GM19463 (cell line): ENCODE measurements around the gene FTO.

Source experiments
- ATAC-seq: cut with Tn5 transposase; IDR thresholded peaks from one replicate; pipeline ENCODE4 v1.9.1; 2021; ENCODE audit warnings: mild to moderate bottlenecking, moderate library complexity; ENCODE audit not compliant: unreplicated experiment

Gene FTO

DNA sequence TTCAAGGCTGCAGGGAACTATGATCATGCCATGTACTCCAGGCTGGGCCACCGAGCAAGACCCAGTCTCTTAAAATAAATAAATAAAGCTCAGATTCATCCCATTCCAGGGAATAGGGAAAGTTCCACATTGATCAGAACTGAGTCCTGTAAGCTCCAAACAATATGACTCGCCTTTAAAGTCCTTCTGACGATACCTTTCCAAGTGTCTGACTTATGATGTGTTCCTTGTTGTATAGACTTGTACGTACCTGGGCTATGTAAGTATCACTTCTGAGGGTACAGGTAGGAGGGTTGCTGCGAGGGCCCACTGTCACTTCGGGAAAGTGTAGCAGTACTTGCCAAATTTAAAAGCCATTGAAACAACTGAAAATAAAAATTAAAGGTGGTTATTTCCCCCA is 329.8 kb downstream of the FTO start:
- ATAC-seq = no peak

DNA sequence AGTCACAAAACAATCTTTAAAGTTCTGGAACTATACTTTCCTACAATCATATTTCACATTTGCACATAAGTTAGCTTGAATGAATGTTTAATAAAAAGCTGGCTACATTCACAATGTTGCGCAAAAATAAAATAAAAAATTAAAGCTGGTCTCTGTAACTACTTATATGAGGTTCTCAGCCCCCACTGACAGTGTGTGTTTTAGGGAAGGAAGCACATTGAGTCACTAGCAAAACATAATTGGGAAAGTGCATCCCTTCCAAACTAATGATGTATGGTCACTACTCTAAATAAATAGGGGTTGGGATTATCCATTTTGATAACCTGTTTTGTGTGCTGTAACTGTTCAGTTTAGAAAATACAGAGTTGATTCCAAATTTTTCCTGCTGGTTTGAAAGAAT is 330.7 kb downstream of the FTO start:
- no peak for ATAC-seq

DNA sequence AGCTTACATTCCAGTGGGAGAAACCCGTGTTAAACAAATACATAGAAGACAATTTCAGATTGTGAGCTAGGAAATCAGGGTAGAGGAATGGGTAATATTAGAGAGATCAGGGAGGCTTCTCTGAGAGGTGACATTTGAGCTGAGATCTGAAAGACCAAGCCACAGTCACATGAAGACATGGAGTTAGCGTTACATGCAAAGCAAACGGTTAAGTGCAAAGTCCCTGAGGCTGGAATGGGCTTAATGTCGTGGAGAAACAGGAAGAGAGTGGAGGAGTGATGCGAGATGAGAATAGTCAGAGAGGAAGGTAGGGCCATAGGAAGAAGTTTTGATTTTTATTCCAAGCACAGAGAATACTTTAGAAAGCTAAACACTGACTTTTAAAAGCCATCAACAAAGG is 336.5 kb downstream of the FTO start:
- no peak for ATAC-seq

DNA sequence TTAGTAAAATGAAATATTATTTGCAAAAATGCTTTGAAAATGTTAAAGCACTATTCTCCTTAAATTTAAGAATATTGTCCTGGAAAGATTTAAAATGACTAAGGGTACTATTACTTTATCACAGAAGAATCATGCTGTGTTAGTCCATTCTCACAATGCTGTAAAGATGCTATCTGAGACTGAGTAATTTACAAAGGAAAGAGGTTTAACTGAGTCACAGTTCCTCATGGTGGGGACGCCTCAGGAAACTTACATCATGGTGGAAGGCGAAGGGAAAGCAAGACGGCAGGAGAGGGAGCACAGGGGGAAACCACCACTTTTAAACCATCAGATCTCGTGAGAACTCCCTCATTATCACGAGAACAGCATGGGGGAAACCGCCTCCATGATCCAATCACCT is 337.0 kb downstream of the FTO start:
- no peak for ATAC-seq

DNA sequence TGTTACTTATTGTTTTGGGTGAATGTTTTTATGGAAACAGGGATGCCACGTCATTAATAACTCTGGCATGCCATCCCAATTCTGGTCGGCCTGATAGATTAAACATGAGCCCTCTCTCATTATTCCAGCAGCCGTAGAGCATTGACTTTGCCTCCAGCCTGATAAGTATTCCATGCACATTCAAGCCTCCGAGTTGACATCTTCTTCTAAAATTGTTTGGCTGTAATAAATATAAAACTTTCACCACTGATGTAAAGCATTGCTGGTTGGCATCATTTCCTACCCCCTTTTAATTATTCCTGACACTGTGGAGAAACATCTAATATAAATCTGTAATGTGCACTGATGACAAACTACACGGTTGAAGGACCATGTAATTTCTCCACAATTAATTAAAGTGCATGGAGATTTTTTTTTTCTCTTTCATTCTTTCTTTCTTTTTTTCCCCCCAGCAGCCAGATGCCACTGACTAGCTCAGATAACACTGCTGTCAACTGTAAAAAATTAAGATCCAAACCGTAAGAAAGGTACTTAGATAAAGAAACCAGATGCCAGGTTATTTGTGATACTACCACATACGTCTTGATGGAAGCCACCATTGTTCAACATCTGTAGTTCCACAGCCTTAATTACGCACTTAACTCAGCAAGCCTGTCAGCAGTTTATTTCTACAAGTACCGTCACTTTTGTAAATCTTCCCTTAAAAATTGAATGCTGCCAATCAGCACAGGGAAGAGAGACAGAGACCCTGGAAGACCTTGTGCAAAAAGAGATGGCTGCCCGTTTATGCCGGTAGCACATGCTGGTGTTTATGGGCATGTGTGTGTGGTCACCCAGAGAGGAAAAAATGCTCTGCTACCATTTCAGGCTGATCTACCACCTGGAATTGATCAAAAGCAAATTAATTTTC is 344.9 kb downstream of the FTO start:
- ATAC-seq = no peak

DNA sequence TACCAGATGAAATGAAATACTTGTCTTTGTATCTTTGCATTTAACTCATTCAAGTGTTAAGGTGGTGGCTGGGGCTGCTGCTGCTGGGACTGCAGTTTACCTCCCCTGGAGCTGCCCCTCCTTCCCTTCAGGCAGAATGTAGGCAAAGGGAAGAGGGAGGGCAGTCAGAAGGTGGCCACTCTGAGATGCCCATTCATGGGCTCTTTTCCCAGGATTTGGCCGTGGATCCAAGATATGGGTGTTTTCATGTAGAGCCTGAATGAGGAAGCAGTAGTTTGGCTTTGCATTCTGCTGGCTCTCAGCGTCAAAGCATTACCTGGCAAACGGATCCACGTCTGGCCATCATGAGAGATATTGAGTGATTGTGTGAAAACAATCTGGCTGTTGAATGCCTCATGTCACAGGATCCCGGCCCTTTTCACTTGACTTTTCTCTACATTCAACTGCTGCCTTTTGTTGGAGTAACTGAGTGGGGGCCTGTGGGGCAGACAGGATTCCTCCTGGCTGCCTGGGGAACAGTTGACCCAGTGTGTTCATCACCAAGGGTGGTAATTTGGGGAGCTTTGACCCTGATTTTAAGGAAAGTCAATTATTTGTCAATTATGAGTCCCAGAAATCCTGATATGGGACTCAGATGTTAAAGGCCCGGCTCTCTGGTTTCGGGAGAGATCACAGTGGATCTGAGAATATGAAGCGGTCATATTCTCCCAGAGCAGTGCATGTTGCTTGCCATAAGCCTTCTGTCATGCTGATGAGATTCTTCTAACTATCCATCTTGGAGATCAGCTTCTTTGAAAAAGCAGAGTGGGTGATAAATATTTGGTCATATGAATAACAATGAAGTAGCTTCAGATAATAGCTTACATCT is 345.9 kb downstream of the FTO start:
- ATAC-seq = no peak

DNA sequence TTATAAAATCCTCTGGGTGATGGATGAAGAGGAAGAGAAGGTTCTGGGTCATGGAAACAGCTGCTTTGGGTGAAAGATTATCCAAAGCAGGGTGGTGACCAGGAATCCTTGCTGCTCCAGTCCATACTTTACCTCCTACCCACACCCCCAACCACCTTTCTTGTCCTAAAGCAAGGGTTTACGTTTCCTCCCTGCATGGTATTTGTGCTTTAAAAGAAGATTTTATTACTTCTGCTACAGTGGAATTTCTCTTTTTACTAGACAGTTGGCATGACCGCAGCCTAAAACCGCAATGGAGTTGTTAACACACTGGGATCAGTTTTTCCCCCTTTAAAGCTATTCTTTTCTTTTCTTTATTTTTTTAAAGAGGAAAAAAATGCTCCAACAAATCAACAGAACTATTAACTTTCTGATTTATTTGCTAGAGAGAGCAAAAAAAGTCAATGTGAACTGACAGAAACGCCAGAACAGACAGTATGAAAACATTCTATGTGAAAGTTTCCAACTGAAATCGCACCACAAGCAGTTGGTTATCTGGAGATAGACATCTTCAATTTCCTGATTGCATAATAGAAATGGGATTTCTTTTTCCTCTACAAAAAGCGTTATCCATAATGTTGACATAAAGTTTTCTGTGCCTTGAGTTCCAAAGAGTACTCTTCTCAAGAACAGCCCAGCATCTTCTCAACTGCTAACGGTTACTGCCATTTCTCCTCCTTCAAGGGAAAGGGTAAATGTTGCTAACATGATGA is 346.7 kb downstream of the FTO start:
- ATAC-seq = no peak

DNA sequence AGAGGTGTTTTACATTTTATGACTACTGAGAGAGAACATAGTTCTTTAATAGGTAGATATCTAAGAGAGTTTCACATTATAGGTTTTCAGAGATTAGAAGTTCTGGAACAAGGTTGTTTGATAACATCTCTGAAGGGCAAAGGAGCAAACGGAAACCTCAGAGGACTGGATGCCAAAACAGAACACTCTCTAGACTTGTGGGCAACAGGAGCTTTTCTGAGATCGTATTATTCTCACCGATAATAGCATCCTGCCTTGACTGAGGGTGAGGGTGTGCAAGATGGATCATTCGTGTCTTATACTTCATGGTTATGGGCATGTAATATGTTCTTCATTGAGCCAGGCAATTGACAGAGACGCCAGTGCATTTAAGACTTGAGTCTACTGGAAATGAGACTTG is 347.9 kb downstream of the FTO start:
- ATAC-seq = no peak

DNA sequence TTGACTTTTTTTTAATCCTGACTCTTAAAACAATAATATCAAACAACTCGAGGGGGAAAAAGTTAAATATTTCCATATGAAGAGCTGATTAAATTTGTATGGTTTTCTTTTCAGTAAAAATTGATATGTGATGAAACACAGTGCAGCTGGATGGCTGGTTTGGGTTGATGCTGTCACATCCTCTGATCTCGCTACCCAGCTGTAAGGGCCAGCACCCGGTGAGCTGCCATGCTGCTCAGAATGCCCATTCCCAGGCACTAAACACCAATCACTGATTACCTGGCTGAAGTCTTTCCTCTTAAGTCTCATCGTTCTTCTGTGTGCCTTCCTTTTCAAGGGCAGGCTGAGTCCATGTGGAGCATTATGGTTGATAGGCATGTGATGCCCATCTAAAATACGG is 348.3 kb downstream of the FTO start:
- no peak for ATAC-seq

DNA sequence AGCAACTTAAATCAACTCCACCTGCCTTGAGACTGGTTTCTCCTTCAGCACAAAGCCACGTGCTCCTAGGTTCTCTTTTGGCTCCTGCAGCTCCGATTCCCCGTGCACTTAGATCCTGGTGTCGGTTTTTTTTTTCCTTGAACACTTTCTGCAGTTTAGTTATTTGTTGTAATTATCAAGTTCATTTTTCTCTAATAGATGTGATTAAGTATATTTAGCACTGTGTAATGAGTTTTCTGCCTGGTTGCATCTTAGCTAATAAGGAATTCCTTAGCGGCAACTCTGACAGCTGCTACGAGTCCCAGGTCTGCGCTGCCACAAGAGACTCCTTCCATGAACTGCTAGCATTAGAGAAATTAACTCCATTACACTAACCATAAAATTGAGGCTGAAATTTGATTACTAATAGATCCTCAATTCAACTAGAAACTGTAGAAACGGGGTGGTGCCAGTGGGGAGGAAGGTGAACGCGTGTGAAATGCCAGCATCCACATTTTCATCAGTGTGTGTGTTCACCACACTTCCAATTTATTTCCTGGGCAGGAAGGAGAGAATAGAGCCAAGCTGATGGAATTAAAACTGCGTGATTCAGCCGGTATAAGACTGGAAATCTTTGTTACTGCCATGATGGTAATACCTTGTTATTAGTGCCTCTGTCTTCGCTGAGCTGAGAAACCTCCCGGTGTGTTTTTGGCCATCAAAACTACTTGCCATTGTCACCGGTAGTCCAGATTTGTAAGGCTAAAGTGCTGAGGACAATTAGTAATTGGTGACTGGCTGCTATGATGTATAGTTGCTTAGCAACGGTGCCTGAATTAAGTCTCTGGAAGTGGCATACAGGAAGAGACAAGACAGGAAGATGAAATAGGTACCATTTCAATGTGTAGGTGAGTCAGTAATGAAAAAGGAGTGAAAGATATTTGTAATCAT is 350.2 kb downstream of the FTO start:
- ATAC-seq = no peak

DNA sequence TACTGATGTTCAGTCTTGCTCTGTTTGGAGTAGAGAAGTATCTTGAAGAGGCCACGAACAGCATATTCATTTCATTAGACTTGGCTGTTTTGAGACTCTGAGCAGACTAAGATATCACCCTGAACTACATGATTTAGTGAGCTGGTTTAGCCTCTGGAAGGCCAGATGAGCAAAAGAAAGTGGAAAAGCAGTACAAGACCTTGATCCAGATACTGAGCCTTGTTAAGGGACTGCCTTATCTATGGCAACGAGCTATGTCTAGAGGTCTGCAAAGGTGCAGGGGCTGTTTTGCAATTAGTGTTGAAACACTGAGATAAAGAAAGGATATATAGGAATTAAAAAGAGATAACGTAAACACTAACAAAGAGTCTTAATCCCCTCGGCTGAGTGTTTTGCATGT is 351.2 kb downstream of the FTO start:
- ATAC-seq = no peak

DNA sequence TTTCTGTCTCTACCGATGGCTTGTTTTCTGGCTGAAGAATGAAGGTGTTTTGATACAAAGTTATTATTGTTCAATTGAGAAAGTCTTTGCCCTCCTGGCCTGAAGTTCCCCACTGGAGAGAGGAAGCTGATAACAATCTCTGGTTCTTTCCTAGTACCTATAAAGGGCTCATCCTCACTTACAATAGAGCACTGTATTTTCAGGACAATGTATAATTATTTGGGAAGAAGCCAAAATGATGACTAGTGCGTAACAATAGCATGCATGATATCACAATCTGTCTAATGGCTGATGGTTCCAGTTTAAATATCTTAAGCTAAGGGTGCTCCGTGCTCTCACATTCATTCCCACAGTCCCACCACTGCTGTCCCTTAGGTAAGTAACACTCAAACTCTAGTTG is 351.9 kb downstream of the FTO start:
- ATAC-seq = no peak

DNA sequence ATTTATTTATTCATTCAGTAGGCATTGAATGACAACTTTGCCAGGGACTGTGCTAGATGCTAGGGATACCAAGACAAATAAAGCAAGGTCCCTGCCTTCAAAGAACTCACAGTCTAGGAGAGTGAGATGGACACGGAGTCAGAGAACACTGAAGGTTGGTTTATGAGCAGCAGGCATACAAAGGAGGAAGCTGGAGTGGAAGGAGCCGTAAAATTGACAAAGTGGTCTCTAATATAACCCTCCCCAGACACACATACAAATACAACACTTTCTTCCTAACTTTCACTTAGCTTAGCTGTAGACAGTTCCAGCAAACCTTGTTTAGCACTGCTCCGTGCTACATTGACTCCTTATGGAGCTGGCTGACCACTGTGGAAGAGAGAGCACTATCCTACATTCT is 353.0 kb downstream of the FTO start:
- no peak for ATAC-seq

DNA sequence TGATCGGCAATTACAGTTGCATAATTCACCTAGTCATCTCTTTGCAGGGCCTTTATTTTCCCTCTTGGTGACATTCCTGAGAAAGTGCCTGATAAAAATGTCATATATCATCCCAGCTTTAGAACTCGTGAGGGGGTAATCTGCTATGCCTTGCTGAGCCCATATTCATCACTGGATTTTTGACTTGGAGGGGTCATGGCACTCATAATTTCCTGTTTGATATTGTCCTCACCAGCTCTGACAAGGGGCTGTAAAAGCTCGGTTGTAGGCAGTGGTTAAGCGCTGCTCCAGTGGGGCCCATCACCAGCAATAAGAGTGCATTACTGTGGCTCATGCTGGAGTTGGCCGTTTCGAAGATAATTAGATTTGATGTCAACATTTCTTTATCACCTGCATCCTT is 355.4 kb downstream of the FTO start:
- ATAC-seq = no peak

DNA sequence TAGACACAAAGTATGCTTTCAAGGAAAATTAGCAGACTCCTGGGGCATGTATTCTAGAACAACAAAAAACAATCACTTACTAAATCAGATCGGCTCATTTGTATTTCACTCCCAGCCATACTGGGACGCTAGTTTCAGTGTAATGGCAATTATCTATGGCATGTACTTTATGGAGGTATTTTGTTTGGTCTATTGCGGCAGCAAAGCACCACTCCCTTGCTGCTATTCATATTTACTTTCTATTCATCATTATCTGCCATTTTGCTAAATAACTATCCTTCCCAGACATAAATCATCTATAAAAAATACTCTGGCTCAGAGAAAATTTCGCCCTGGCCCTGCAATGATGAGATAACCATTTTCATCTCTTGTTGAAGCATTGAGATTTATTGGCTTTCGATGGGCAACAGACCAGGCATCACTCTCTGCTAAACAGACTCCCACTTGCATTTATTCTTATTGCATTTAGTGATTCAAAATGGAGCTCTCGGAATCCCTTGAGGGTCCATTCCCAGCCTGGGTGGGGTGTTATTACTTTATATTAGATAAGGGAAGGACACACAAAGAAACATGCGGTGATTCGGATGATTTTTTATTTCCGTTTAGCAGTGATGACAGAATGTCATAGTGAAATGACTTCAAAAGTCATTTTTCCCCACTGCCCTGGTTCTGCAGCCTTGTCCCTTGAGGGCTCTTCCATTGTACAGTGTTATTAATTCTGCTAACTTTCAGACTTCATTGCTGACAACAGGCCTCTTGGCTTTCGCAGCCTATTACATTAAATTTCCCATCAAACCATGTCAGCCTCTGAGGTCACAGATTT is 356.9 kb downstream of the FTO start:
- no peak for ATAC-seq

DNA sequence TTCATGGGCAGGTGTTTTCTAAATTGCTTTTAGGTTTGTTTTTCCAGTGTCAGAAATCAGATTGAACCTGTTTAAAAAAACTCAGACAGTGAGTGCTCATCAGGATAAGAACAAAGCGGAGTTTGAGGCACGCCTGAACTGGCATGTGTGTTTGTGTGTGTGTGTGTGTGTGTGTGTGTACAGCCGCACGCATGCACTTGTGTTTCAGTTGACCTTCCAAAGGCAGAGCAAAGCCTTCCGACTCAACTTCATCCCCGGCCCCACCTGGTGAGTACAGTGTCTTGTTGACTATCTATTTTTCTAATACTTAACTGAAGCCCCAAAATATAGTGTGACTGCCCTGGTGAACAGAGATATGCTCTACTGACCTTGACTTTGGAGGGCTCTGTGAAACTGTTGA is 357.5 kb downstream of the FTO start:
- no peak for ATAC-seq

DNA sequence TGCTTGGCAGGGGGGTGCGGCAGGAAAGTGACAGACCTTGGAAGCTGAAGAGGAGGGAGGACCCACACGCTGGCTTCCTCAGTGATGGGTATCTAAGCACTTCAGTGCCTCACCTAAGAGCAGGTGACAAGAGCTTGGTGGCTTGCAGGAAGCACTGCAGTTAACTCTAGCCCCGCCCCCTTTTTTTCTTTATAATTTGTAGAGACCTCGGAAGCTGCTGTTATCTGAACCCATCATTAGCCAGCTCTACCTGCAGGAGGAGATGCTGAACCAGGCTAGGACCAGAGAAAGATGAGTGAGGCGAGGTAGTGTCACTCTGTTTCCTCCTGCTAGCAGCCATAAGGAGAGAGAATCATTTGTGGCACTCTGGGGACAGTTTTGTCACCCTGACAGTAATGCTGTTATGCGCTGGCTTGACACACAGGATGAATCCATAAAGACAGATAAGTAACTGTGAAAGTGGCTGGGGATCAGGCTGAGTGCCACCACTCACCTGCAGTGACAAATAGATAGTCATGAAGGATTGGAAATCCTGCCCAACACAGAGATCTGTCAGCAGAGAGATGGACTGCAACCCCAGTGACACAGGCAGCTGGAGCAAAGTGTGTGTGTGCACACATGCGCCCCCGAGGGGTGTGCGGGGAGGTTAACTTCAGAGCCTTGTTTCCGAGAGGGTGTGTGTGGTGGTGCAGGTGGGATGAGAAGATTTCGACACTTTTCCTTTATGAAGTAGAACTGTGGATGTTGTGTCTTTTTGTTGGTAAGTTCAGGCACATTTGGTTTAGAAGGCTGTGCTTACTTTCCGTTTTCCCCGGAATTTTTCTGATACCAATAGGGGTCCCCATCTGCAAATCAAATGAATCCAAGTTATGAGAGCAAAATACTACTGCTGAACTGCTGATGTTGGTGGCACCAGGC is 358.7 kb downstream of the FTO start:
- ATAC-seq = no peak

DNA sequence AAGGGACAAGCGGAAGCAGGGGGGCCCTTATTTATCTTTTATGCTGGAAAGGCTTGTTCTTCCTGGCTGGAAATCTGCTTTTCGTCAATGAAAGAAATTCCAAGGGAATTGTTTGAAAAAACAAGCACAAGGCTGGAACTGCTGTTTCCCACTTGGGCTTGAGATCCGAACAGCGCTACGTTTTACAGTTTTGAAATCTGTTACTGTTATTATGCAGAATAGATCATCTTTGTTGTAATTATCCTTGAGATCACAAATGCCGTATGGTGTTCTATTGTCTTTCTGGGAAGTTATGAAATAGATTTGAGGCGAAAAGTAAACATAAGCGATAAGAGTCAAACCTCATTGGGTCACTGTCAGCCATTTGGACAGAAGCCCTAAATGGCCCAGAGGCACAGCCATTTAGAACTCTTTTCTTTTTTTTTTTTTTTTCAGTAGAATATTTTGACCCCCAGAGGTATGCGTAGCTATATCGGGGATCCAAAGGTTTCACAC is 359.4 kb downstream of the FTO start:
- ATAC-seq = no peak
